Stimulated activated CD4-positive, alpha-beta T cell treated with anti-CD3 and anti-CD28 coated beads, Interleukin-2, amount 100 ng/mL, for 4 hours (primary cell): Measurements from ENCODE around the gene ACTR10.

Experiments used
- DNase-seq: peaks from one replicate; pipeline ENCODE4 v3.0.0-alpha.2; 2020; ENCODE audit warnings: low read depth

The ACTR10 gene

DNA sequence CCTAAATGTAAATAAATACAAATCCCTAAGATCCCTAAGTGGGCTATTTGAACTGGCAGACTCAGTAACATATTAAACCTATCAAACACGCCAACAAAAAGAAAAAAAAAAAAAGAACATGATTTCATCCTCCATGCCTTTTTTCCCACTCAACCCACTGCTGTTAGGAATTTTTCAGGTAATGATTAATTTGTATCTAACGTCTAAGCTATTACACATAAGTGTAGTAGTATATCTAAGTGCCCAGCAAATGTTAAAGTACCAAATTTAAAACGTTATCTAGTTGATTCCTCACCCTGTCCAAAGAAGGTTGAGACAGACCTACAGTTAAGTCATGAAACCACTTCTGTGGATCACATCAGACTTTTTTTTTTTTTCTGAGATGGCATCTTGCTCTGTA, 82.0 kb downstream of the ACTR10 start:
- no peak for DNase-seq

DNA sequence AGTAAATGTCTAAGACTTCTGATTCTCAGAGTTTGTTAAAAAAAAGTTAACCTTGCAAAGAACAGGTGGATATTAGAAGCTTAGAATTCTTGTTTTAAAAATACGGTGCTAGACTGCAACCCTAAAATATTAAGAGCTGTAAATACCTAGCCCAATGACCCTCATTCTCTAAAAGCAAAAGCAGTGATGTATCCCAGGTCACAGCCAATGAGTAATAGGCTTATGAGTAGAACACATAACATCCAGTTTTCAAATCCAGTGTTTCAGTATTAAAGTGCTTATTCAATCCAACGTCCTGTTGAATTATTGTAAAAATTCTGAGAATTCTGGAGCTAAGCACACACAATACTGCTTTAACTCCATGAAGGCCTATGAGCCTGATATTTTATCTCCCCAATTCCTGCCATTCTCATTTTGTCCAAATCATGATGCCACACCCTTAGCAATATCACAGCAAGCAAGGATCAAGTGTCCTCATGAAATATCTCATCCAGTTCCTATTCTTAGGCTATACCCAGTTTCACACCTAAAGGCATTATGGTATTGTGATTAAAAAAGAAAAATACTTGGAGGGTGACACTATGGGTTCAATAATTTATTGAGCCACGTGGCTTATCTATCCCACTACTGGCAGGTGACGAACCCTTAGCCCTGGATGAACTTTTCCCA, 83.1 kb downstream of the ACTR10 start:
- no peak for DNase-seq

DNA sequence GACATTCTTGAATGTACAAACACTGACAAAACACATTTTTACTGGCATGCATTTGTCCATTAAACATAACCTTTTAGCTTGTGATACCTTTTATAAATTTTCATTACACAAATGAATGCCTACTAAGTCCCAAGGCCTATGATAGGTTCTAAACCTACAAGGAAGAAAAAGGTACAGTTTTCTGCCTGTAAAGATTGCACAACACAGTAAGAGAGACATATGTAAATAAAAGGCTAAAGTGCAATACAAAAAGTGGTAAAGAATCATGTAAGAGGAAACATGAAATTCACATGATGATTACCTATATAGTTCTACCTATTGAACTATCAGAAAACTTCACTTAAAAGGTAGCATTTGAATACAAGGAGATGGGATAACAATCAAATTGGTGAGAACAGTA, 83.8 kb downstream of the ACTR10 start:
- no peak for DNase-seq

DNA sequence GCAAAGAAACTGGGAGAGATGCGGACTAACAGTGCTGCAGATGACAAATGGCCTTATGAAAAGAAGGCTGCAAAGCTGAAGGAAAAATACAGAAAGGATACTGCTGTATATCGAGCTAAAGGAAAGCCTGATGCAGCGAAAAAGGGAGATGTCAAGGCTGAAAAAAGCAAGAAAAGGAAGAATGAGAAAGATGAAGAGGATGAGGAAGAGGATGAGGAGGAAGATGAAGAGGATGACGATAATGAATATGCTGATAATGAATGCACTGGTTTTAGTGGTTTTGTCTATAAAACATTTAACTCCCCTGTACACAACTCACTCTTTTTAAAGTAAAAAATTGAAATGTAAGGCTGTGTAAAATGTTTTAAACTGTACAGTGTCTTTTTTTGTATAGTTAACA, 85.2 kb downstream of the ACTR10 start:
- DNase-seq, result no peak
